ENCODE results near the gene GALNT2. TPM values are rescaled to one million over a fixed set of nuclear protein-coding genes. Genes with fewer than 3 reads are reported as not detected.

GALNT2 gene
- total and polyA plus RNA-seq, 10 donors, result 7.9 to 44.8 (median 36.9) TPM

DNA sequence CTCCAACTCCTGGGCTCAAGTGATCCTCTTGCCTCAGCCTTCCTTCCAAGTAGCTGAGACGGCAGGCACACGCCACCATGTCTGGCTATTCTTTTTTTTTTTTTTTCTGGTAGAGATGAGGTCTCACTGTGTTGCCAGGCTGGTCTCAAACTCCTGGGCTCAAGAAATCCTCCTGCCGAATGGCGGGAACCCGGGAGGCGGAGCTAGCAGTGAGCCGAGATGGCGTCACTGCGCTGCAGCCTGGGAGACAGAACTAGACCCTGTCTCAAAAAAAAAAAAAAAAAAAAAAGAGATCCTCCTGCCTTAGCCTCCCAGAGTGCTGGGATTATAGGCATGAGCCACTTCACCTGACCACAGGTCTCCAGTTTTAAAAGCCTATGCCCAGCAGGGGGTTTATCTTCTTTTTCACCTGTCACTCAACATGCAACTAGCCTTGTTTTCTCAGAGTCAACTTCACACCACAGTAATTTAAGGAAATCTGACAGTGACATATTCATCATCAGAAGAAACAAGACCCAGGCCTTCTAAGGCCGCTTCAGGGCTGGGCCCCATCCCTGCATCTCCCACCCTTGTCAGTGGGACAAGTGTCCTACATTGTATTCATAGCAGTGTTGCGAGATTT lies 38.3 kb upstream of the GALNT2 start:
- 94 to 97% (median 96%) methylated on average over 11 of the region's 11 CpGs for WGBS, 5 donors
- no peak overlapping the region for H3K4me3 ChIP-seq
- no peaks in the 10 kb centered on the region for H3K4me1 ChIP-seq
- H3K27ac ChIP-seq, result no peak overlapping the region
- TF ChIP-seq, protein P1, sequence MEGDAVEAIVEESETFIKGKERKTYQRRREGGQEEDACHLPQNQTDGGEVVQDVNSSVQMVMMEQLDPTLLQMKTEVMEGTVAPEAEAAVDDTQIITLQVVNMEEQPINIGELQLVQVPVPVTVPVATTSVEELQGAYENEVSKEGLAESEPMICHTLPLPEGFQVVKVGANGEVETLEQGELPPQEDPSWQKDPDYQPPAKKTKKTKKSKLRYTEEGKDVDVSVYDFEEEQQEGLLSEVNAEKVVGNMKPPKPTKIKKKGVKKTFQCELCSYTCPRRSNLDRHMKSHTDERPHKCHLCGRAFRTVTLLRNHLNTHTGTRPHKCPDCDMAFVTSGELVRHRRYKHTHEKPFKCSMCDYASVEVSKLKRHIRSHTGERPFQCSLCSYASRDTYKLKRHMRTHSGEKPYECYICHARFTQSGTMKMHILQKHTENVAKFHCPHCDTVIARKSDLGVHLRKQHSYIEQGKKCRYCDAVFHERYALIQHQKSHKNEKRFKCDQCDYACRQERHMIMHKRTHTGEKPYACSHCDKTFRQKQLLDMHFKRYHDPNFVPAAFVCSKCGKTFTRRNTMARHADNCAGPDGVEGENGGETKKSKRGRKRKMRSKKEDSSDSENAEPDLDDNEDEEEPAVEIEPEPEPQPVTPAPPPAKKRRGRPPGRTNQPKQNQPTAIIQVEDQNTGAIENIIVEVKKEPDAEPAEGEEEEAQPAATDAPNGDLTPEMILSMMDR (IDR thresholded peaks at IDR 0.05 in 8 of 11, conservative IDR thresholded peaks at IDR 0.05 in 3 of 11), result no peak
- no peak for TF ChIP-seq POLR2A (IDR thresholded peaks at IDR 0.05)
- no peak for TF ChIP-seq POLR2AphosphoS5 (IDR thresholded peaks at IDR 0.05)
- no peaks in the 10 kb centered on the region for H3K36me3 ChIP-seq
- peaks cover 0 to 16% (median 7%) of the 10 kb centered on the region in 8 donors for H3K9me3 ChIP-seq
- DNase-seq, result no peak
- H3K27me3 ChIP-seq (replicated peaks in 1 of 7), result no peaks in the 10 kb centered on the region
- intact Hi-C loops (cut with DNase I; ENCODE audit: low total_unique reads), result no loop called here

DNA sequence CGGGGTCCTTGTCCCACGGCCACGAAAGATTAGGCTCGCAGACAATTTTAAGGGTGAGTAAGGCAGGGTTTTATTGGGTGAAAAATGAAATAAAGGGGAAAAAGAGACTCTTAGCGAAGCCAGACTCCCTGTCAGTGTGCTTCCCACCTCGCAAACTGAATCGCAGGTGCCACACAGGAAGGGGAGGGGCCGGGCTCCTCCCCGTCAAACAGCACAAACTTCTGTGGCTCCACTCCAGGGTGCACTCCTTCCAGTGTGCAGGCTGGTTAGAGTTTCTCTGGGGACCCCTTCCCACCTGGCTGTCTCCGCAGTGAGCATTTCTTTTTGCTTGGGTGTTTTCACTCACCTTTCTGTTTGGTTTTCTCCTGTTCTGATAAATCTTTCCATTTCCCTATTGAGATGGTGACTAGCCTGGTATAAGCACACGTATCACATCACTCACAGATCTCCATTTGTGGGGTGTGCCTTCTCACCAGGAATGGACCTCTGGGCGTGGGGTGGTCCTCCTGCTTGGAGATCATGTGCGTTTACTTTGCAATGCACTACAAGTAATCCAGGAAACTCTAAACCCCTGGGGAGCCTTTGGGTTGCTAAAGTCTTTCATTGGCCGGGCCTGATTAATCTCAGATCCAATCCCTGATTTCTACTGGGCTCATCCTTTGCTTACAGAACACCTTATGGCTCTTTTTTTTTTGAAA lies 37.6 kb upstream of the GALNT2 start:
- no peak for TF ChIP-seq POLR2AphosphoS5 (IDR thresholded peaks at IDR 0.05)
- TF ChIP-seq, protein P1 (IDR thresholded peaks at IDR 0.05 in 8 of 11, conservative IDR thresholded peaks at IDR 0.05 in 3 of 11), result no peak
- no peak for TF ChIP-seq POLR2A (IDR thresholded peaks at IDR 0.05)
- Histone ChIP-seq H3K36me3 (no peaks in the 10 kb centered on the region), H3K4me3 (no peak overlapping the region), H3K27ac (no peak overlapping the region), H3K27me3 (replicated peaks in 1 of 7) (no peaks in the 10 kb centered on the region), H3K9me3 (peaks cover 0 to 13% (median 8%) of the 10 kb centered on the region in 8 donors), H3K4me1 (no peaks in the 10 kb centered on the region)
- DNase-seq, result no peak
- intact Hi-C loops (cut with DNase I; ENCODE audit: low total_unique reads), result no loop called here
- 73 to 81% (median 77%) methylated on average over 14 of the region's 14 CpGs for WGBS, 5 donors

DNA sequence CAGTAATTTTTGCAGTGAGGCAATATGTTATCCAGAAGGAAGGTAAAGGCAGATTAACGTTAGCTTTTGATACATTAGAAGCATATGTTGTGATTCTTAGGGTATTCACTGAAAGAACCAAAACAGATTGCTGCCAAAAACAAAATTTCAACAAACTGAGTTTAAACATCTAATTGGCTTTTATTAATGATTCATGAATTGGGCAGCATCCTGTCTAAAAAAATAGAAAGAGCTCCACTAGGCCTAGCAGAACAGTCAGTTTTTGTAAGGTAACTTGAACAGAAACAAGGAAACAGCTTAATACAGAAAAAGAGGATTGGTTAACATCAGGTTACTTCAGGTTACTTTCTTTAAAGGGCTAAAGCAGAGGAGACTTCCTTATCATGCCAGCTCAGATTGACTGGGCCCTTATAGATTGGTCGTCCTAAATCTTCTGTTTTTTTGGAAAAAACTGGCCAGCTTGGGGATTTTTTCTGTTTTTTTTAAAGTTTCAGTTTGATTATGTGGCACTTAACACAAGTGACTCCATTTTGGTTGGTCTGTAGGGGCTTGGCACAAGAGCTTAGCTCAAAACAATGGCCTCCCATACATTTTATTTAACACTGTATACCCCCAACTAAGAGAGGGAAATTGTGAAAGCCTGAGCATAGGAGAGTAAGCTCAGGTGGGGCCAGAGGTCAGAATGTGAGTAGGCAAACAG lies 36.8 kb upstream of the GALNT2 start:
- WGBS, 5 donors, result 72 to 89% (median 81%) methylated on average over 2 of the region's 2 CpGs
- Histone ChIP-seq H3K27ac (no peak overlapping the region), H3K4me3 (no peak overlapping the region), H3K4me1 (no peaks in the 10 kb centered on the region), H3K9me3 (peaks cover 0 to 21% (median 13%) of the 10 kb centered on the region in 8 donors), H3K36me3 (no peaks in the 10 kb centered on the region), H3K27me3 (replicated peaks in 1 of 7) (no peaks in the 10 kb centered on the region)
- TF ChIP-seq POLR2A (IDR thresholded peaks at IDR 0.05) (no peak), POLR2AphosphoS5 (IDR thresholded peaks at IDR 0.05) (no peak)
- TF ChIP-seq, protein P1 (IDR thresholded peaks at IDR 0.05 in 8 of 11, conservative IDR thresholded peaks at IDR 0.05 in 3 of 11), result no peak
- DNase-seq, result no peak
- intact Hi-C loops (cut with DNase I; ENCODE audit: low total_unique reads), result no loop called here

DNA sequence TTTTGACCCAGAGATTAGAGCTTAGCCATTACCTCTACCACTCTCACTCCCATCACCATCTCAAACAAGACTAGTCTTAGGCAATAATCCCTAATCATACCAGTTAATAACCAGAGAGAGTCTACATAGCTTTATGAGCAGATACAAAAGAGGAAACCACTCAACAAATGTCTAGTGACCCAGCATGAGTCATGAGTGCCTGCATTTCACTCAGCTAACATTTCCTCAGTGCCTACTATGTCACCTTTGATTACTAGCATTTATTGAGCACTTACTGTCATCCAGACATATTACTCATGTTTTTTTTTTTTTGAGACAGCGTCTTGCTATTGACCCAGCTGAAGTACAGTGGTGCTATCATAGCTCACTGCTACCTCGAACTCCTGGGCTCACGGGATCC lies 35.9 kb upstream of the GALNT2 start:
- Histone ChIP-seq H3K27me3 (replicated peaks in 1 of 7) (no peaks in the 10 kb centered on the region), H3K27ac (no peak overlapping the region), H3K9me3 (peaks cover 0 to 24% (median 18%) of the 10 kb centered on the region in 8 donors), H3K4me3 (no peak overlapping the region), H3K36me3 (no peaks in the 10 kb centered on the region), H3K4me1 (no peaks in the 10 kb centered on the region)
- intact Hi-C loops (cut with DNase I; ENCODE audit: low total_unique reads), result no loop called here
- no peak for DNase-seq
- WGBS, 5 donors, result 79 to 95% (median 84%) methylated on average over 3 of the region's 3 CpGs
- TF ChIP-seq POLR2AphosphoS5 (IDR thresholded peaks at IDR 0.05), result no peak

Measured in spleen (tissue), 11 donors.